GOT3 (cell line): ENCODE data around the gene ANO1.
"Not testable (repeated sequence)": the region's sequence is repeated elsewhere in the genome, so short reads cannot be mapped to it uniquely, and the experiment has no call there.

Experiments used
- DNase-seq: peaks from one replicate; lab custom pipeline; 2025; ENCODE audit warnings: mixed read lengths; lab: John Stamatoyannopoulos, UW

ANO1 gene

DNA sequence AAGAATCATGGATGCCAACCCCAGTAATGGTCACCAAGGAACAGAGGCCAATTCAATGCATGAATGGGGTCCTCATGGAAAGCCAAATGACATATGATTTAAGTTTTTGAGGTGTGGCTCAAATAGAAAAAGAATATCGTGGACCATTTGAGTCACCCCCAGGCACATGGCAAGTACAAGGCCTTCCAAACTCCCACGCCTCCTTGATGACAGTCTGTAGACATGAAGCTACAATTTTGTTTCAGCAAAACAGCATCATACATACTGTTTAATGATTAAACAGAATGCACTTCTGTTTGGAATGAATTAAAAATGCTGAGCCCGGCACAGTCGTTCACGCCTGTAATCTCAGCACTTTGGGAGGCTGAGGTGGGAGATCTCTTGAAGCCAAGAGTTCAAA, 132.4 kb downstream of the ANO1 start:
- no peak for DNase-seq

DNA sequence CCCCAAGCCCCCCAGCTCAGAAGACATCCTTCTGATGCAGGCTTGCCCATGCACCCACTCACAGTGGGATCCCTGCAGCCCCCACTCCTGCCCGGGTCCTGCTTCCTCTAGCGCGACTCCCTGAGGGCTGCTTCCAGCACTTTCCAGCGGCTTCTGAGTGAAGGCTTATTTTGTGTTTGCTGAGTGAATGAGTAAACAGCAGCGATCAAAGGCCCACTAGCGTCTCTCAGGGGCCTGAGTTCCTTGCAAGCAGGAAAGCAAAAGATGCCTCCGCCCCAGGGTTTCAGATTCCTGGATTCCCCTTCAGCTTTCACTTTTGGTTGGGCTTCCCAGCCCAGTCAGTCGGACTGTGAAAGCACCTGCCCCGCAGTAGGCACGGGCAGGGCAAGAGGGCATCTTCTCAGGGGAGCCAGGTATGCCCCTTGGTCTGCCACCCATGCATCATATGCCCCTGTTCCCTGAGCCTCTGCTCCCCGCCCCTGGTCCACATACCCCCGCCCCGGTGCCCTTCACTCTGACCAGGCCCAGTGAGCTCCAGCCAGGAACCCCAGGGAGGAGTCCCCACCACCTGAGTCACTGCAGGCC, 134.2 kb downstream of the ANO1 start:
- no peak for DNase-seq

DNA sequence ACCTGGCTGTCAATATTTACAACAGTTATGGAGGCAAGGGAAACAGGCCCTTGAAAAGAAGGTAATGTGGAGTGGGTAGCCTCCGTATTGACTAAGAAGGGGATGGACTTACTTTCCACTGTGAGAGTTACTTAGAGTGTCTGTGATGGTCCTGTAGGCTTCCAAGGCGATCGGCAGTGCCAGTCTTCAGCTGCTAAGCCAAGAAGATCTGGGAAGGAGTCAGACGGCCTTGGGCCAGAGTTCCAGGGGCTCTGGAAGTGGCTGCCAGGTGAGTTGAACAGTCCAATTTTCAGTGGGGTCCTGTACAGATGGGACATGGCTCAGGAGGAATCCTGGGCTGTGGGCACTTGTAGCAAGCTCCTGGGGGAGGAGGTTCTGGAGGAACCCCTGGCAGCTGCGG, 139.3 kb downstream of the ANO1 start:
- not testable (repeated sequence) for DNase-seq

- not testable (repeated sequence) for DNase-seq
These were observed 140.0 kb downstream of the ANO1 start for GRCh38 chr11:70218076-70218475.

- no peak for DNase-seq
These were observed 142.0 kb downstream of the ANO1 start for GRCh38 chr11:70220136-70220535.

GRCh38 chr11:70220920-70221319, 142.8 kb downstream of the ANO1 start:
- no peak for DNase-seq

DNA sequence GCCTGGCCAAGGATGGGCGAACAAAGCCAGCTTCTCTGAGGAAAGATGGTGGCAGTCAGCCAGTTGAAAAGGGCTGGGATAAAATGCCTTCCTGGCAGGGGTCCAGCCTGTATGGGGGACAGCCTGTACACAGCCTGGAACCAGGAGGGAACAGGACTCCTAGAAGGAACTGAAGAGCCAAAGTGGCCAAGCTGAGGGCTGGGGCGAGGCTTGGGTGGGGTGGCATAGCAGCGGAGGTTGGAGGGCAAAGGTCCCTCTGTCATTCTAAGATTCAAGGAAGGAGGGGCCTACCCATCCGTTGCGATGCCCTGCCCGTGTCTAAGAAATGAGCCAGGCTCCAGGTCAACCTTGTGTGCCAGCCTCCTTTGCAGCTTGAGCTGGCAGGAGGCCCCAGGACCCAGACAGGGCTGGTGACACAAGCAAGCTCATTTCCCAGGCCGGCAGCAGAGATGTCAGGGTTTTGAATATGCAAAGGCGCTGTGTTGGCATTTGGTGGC, 147.6 kb downstream of the ANO1 start:
- no peak for DNase-seq

- DNase-seq: no peak
These were observed 148.1 kb downstream of the ANO1 start for GRCh38 chr11:70226183-70226582.

- DNase-seq: no peak
These were observed 148.8 kb downstream of the ANO1 start for GRCh38 chr11:70226967-70227366.

- no peak for DNase-seq
These were observed 151.6 kb downstream of the ANO1 start for GRCh38 chr11:70229737-70230136.

GRCh38 chr11:70230151-70230839, 152.2 kb downstream of the ANO1 start:
- DNase-seq: no peak

DNA sequence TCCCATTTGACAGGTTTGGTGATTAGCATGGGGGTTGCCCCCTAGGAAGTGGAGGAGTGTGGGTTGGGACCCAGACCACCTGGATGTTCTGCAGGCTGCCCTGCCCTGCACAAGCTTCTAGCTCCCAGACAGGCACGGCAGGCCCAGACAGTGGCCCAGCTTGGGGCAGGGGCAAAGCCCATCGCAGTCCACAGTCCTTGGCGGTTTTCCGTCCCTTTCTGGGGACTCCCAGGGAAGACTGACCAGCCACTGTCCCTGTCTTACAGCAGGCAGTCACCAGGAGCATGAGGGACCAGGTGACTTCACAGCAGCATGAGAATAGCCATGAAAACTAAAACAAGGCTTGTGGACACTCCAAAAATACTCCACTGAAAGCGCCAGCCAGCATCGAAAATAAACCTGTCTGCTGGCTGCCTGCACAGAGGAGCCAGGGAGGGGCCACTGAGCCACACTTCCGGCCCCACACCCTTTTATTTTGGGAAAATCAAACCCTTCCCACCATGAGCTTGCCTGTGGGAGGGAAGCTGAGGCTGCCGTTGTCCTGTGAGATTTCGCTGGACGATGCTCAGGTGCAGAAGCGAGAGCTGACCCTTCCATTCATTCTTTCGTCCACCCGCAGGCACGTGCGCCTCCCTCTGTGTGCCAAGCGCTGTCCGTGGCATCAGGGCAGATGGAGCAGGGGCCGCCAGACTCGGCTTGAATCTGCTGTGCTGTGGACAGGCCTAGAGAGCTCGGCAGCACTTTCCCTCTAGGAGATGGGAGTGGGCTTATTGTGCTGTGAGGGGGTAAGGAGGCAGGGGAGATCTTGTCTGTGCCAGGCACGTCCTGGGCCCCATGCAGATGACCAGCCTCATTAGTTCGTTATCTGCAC, 153.0 kb downstream of the ANO1 start:
- no peak for DNase-seq

- no peak for DNase-seq
These were observed 154.9 kb downstream of the ANO1 start for GRCh38 chr11:70233034-70233433.

DNA sequence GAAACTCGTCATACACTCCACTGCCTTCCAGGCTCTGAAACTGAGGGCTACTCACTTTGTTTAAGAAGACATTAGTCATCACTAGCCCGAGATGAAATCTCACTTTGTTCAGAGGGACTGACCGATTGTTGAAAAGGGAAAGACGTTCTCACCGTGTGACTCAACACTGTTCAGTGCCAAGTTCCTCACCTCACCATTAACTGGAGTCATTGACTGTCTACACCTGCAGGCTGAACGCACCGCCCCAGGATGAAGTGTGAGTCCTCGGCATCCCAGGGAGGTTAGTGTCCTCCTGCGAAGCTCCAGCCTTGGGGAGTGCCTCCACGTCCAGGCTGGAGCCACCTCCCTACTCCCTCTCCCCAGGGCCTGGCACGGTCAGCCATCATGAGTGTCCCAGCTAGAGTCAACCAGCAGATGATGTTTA, 155.4 kb downstream of the ANO1 start:
- DNase-seq: peak; percentile 14

DNA sequence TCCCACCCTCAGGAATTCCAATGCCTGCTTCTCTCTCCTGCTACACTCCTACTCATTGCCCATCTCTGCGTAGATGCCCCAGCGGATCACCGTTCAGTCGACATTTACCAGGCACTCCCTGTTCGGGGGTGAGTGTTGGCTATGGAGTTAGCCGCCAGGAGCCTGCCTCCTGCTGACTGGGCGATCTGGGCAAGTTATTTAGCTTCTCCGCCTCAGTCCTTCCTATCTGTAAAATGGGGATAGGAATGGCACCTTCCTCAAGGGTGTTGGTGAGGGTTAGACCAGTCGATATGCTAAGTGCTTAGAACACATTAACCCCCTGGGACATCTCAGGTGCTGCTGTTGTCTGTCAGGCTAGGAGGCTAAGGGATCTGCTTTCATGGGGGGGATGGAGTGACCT, 155.8 kb downstream of the ANO1 start:
- DNase-seq: no peak
